GM12891 (cell line): ENCODE results near the gene ABCA6.
"Not testable (repeated sequence)": the region's sequence is repeated elsewhere in the genome, so short reads cannot be mapped to it uniquely, and the experiment has no call there.

Experiments
- POLR2A ChIP-seq: IDR thresholded peaks from 2 replicates; pipeline ENCODE4 v1.6.1; 2011; ENCODE audit warnings: low read depth, low read length, control low read depth
- POLR2AphosphoS5 ChIP-seq: IDR thresholded peaks from 2 replicates; pipeline ENCODE4 v1.6.1; 2011; ENCODE audit warnings: low read depth, low read length, control low read depth
- TAF1 ChIP-seq: IDR thresholded peaks from 2 replicates; pipeline ENCODE4 v1.6.1; 2011; ENCODE audit warnings: low read depth, low read length, control low read depth

GRCh38 chr17:69071233-69071586 is 70.5 kb downstream of the ABCA6 start:
- TF ChIP-seq POLR2A, POLR2AphosphoS5, TAF1: not testable (repeated sequence)
